HG02943 (cell line): ENCODE data around the gene PRDX1.

Experiments used
- ATAC-seq: cut with Tn5 transposase; IDR thresholded peaks from one replicate; pipeline ENCODE4 v1.9.1; 2021; ENCODE audit warnings: mild to moderate bottlenecking, low read depth, moderate library complexity; ENCODE audit not compliant: unreplicated experiment

PRDX1 gene

GRCh38 chr1:45521413-45522323, at the start of gene PRDX1:
TSS of gene PRDX1 (minus strand) at chr1:45521884. CDS start at chr1:45519043, 2,841 bp downstream.
- ATAC-seq, result peak; percentile 72

GRCh38 chr1:45570631-45571030, 48.9 kb upstream of the PRDX1 start:
- ATAC-seq, result no peak

GRCh38 chr1:45569962-45570581, 48.4 kb upstream of the PRDX1 start:
- ATAC-seq, result no peak

- ATAC-seq, result no peak
Measured at GRCh38 chr1:45569571-45569961, 47.9 kb upstream of the PRDX1 start.

GRCh38 chr1:45568421-45568820, 46.7 kb upstream of the PRDX1 start:
- ATAC-seq, result no peak

GRCh38 chr1:45567911-45568310, 46.2 kb upstream of the PRDX1 start:
- no peak for ATAC-seq

GRCh38 chr1:45566722-45567121, 45.0 kb upstream of the PRDX1 start:
- ATAC-seq, result no peak

GRCh38 chr1:45563843-45564242, 42.2 kb upstream of the PRDX1 start:
- ATAC-seq, result no peak

- ATAC-seq, result no peak
Measured at GRCh38 chr1:45557422-45557944, 35.8 kb upstream of the PRDX1 start.

GRCh38 chr1:45554198-45554597, 32.5 kb upstream of the PRDX1 start:
- no peak for ATAC-seq

GRCh38 chr1:45552331-45552730, 30.6 kb upstream of the PRDX1 start:
- no peak for ATAC-seq

GRCh38 chr1:45551684-45552083, 30.0 kb upstream of the PRDX1 start:
- no peak for ATAC-seq

GRCh38 chr1:45550401-45551351, 29.0 kb upstream of the PRDX1 start, which contains the start of gene AKR1A1:
TSS of gene AKR1A1 (plus strand) at chr1:45550826. CDS start at chr1:45561795, 10,969 bp downstream.
- ATAC-seq, result peak; percentile 93

GRCh38 chr1:45545553-45546310, 24.0 kb upstream of the PRDX1 start:
- ATAC-seq, result no peak

- ATAC-seq, result peak; percentile 39
Measured at GRCh38 chr1:45545019-45545493, 23.4 kb upstream of the PRDX1 start.

GRCh38 chr1:45544530-45544929, 22.8 kb upstream of the PRDX1 start:
- no peak for ATAC-seq

- no peak for ATAC-seq
Measured at GRCh38 chr1:45543581-45544417, 22.1 kb upstream of the PRDX1 start.

GRCh38 chr1:45542591-45542990, 20.9 kb upstream of the PRDX1 start:
- ATAC-seq, result no peak

GRCh38 chr1:45541193-45541592, 19.5 kb upstream of the PRDX1 start:
- ATAC-seq, result no peak
